IPS-20b (cell line): ENCODE data around the gene MEAF6.

Source experiments
- H3K27ac ChIP-seq: one replicate; pipeline ENCODE4 v1.5.1; 2013; ENCODE audit warnings: low read length
- H3K27me3 ChIP-seq: 2 replicates; pipeline ENCODE4 v1.6.1; 2013; ENCODE audit warnings: mild to moderate bottlenecking, low read length, inconsistent platforms; ENCODE audit not compliant: insufficient read depth
- H3K36me3 ChIP-seq: 2 replicates; pipeline ENCODE4 v1.6.1; 2013; ENCODE audit warnings: low read depth, mild to moderate bottlenecking, inconsistent platforms, low read length, moderate library complexity; ENCODE audit not compliant: insufficient read depth
- H3K4me1 ChIP-seq: 2 replicates; pipeline ENCODE4 v1.6.1; 2013; ENCODE audit warnings: mild to moderate bottlenecking, control low read depth, inconsistent platforms, low read length, moderate library complexity; ENCODE audit not compliant: insufficient read depth
- H3K4me3 ChIP-seq: 2 replicates; pipeline ENCODE4 v1.5.1; 2013; ENCODE audit warnings: mild to moderate bottlenecking, low read length, inconsistent platforms
- H3K9ac ChIP-seq: 2 replicates; pipeline ENCODE4 v1.6.1; 2013; ENCODE audit warnings: low read depth, mild to moderate bottlenecking, inconsistent platforms, low read length, moderate library complexity
- H3K9me3 ChIP-seq: 2 replicates; pipeline ENCODE4 v1.6.1; 2013; ENCODE audit warnings: mild to moderate bottlenecking, low read depth, low read length, inconsistent platforms; ENCODE audit not compliant: insufficient read depth

Gene MEAF6

GRCh38 chr1:37464443-37464842 lies 50.1 kb downstream of the MEAF6 start:
- Histone ChIP-seq H3K4me3 (no peak overlapping the region), H3K27ac (no peak overlapping the region), H3K4me1 (no peaks in the 10 kb centered on the region), H3K9ac (no peak overlapping the region), H3K9me3 (no peaks in the 10 kb centered on the region), H3K27me3 (no peaks in the 10 kb centered on the region), H3K36me3 (no peaks in the 10 kb centered on the region)

GRCh38 chr1:37461698-37462436 lies 52.7 kb downstream of the MEAF6 start:
- Histone ChIP-seq H3K27me3 (no peaks in the 10 kb centered on the region), H3K27ac (no peak overlapping the region), H3K4me3 (no peak overlapping the region), H3K9ac (no peak overlapping the region), H3K4me1 (no peaks in the 10 kb centered on the region), H3K9me3 (no peaks in the 10 kb centered on the region), H3K36me3 (no peaks in the 10 kb centered on the region)

- Histone ChIP-seq H3K4me3 (no peak overlapping the region), H3K27ac (no peak overlapping the region), H3K9me3 (no peaks in the 10 kb centered on the region), H3K27me3 (no peaks in the 10 kb centered on the region), H3K4me1 (no peaks in the 10 kb centered on the region), H3K9ac (no peak overlapping the region), H3K36me3 (no peaks in the 10 kb centered on the region)
These were observed 56.0 kb downstream of the MEAF6 start for GRCh38 chr1:37458551-37458950.

- H3K4me1 ChIP-seq, result peaks cover 7% of the 10 kb centered on the region; the same call in 1 of the 2 replicates
- H3K9me3 ChIP-seq, result no peaks in the 10 kb centered on the region
- H3K27ac ChIP-seq, result no peak overlapping the region
- no peaks in the 10 kb centered on the region for H3K27me3 ChIP-seq
- H3K4me3 ChIP-seq, result no peak overlapping the region
- no peaks in the 10 kb centered on the region for H3K36me3 ChIP-seq
- no peak overlapping the region for H3K9ac ChIP-seq
These were observed 58.0 kb downstream of the MEAF6 start for GRCh38 chr1:37456614-37457013.

GRCh38 chr1:37455516-37455915 lies 59.0 kb downstream of the MEAF6 start:
- no peak overlapping the region for H3K9ac ChIP-seq

GRCh38 chr1:37453647-37454046 lies 60.9 kb downstream of the MEAF6 start:
- Histone ChIP-seq H3K36me3 (no peaks in the 10 kb centered on the region), H3K9me3 (no peaks in the 10 kb centered on the region), H3K27ac (no peak overlapping the region), H3K4me1 (peaks cover 12% of the 10 kb centered on the region; the same call in 1 of the 2 replicates), H3K9ac (no peak overlapping the region), H3K4me3 (no peak overlapping the region), H3K27me3 (no peaks in the 10 kb centered on the region)

More at GRCh38 chr1:37455516-37455915, 59.0 kb downstream of the MEAF6 start:
- H3K9me3 ChIP-seq, result no peaks in the 10 kb centered on the region
- H3K4me1 ChIP-seq, result peaks cover 7% of the 10 kb centered on the region; the same call in 1 of the 2 replicates
- H3K36me3 ChIP-seq, result no peaks in the 10 kb centered on the region
- no peaks in the 10 kb centered on the region for H3K27me3 ChIP-seq
- H3K4me3 ChIP-seq, result no peak overlapping the region
- no peak overlapping the region for H3K27ac ChIP-seq

- Histone ChIP-seq H3K27ac (peak overlapping the region; percentile 81), H3K4me1 (peaks cover 16% of the 10 kb centered on the region; the same call in 1 of the 2 replicates), H3K27me3 (no peaks in the 10 kb centered on the region), H3K36me3 (no peaks in the 10 kb centered on the region), H3K9ac (peak overlapping the region; percentile 37; the same call in 1 of the 2 replicates), H3K4me3 (peak overlapping the region; percentile 44; the same call in 1 of the 2 replicates), H3K9me3 (no peaks in the 10 kb centered on the region)
These were observed 62.1 kb downstream of the MEAF6 start for GRCh38 chr1:37452416-37452815.

- Histone ChIP-seq H3K4me3 (no peak overlapping the region), H3K36me3 (no peaks in the 10 kb centered on the region), H3K27ac (no peak overlapping the region), H3K9ac (no peak overlapping the region), H3K9me3 (no peaks in the 10 kb centered on the region), H3K27me3 (no peaks in the 10 kb centered on the region), H3K4me1 (peaks cover 16% of the 10 kb centered on the region; the same call in 1 of the 2 replicates)
These were observed 64.6 kb downstream of the MEAF6 start for GRCh38 chr1:37449936-37450335.

- H3K27ac ChIP-seq, result no peak overlapping the region
These were observed 65.7 kb downstream of the MEAF6 start for GRCh38 chr1:37448691-37449417.

GRCh38 chr1:37448185-37448584 lies 66.4 kb downstream of the MEAF6 start:
- no peak overlapping the region for H3K4me3 ChIP-seq
- no peaks in the 10 kb centered on the region for H3K9me3 ChIP-seq
- no peaks in the 10 kb centered on the region for H3K27me3 ChIP-seq
- H3K36me3 ChIP-seq, result no peaks in the 10 kb centered on the region
- H3K4me1 ChIP-seq, result peaks cover 16% of the 10 kb centered on the region; the same call in 1 of the 2 replicates
- no peak overlapping the region for H3K9ac ChIP-seq
- H3K27ac ChIP-seq, result no peak overlapping the region

More at GRCh38 chr1:37448691-37449417, 65.7 kb downstream of the MEAF6 start:
- H3K4me3 ChIP-seq, result no peak overlapping the region
- H3K36me3 ChIP-seq, result no peaks in the 10 kb centered on the region
- H3K27me3 ChIP-seq, result no peaks in the 10 kb centered on the region
- H3K4me1 ChIP-seq, result peaks cover 16% of the 10 kb centered on the region; the same call in 1 of the 2 replicates
- H3K9me3 ChIP-seq, result no peaks in the 10 kb centered on the region
- H3K9ac ChIP-seq, result no peak overlapping the region

- no peak overlapping the region for H3K9ac ChIP-seq
These were observed 67.7 kb downstream of the MEAF6 start for GRCh38 chr1:37446874-37447273.

GRCh38 chr1:37442644-37443043 lies 71.9 kb downstream of the MEAF6 start:
- H3K27me3 ChIP-seq, result no peaks in the 10 kb centered on the region
- no peak overlapping the region for H3K27ac ChIP-seq
- H3K9me3 ChIP-seq, result no peaks in the 10 kb centered on the region
- H3K9ac ChIP-seq, result no peak overlapping the region
- no peak overlapping the region for H3K4me3 ChIP-seq
- no peaks in the 10 kb centered on the region for H3K36me3 ChIP-seq
- no peaks in the 10 kb centered on the region for H3K4me1 ChIP-seq

More at GRCh38 chr1:37446874-37447273, 67.7 kb downstream of the MEAF6 start:
- Histone ChIP-seq H3K27me3 (no peaks in the 10 kb centered on the region), H3K9me3 (no peaks in the 10 kb centered on the region), H3K4me1 (peaks cover 9% of the 10 kb centered on the region; the same call in 1 of the 2 replicates), H3K36me3 (no peaks in the 10 kb centered on the region), H3K27ac (no peak overlapping the region), H3K4me3 (no peak overlapping the region)
